Fibroblast of skin of scalp (primary cell): ENCODE data around the gene CAMK2A.

Source experiments
- DNase-seq: peaks from one replicate; pipeline ENCODE4 v3.0.0-alpha.2; 2013

The CAMK2A gene

GRCh38 chr5:150208187-150209098, 81.1 kb downstream of the CAMK2A start:
- DNase-seq, result peak; percentile 63

GRCh38 chr5:150206779-150207115, 82.8 kb downstream of the CAMK2A start:
- DNase-seq, result no peak

- DNase-seq, result no peak
These were observed 83.3 kb downstream of the CAMK2A start for GRCh38 chr5:150206098-150206778.

- no peak for DNase-seq
These were observed 85.0 kb downstream of the CAMK2A start for GRCh38 chr5:150204590-150204960.

GRCh38 chr5:150203832-150204589, 85.6 kb downstream of the CAMK2A start:
- no peak for DNase-seq

GRCh38 chr5:150202501-150202900, 87.1 kb downstream of the CAMK2A start:
- no peak for DNase-seq

- no peak for DNase-seq
These were observed 92.1 kb downstream of the CAMK2A start for GRCh38 chr5:150197476-150197875.

GRCh38 chr5:150196986-150197385, 92.6 kb downstream of the CAMK2A start:
- no peak for DNase-seq

GRCh38 chr5:150196514-150196913, 93.1 kb downstream of the CAMK2A start:
- DNase-seq, result no peak

GRCh38 chr5:150195736-150196485, 93.7 kb downstream of the CAMK2A start:
- DNase-seq, result no peak

- DNase-seq, result no peak
These were observed 97.1 kb downstream of the CAMK2A start for GRCh38 chr5:150192462-150192861.

GRCh38 chr5:150190987-150191386, 98.6 kb downstream of the CAMK2A start:
- no peak for DNase-seq

- no peak for DNase-seq
These were observed 99.0 kb downstream of the CAMK2A start for GRCh38 chr5:150190503-150190979.

GRCh38 chr5:150189728-150190502, 99.7 kb downstream of the CAMK2A start, which contains the start of gene SLC6A7:
TSS of gene SLC6A7 (plus strand) at chr5:150190062. CDS start at chr5:150190328, 266 bp downstream.
- no peak for DNase-seq

- no peak for DNase-seq
These were observed 100.2 kb downstream of the CAMK2A start for GRCh38 chr5:150189326-150189725.

GRCh38 chr5:150188146-150188842, 101.3 kb downstream of the CAMK2A start:
- no peak for DNase-seq

GRCh38 chr5:150186897-150187296, 102.7 kb downstream of the CAMK2A start:
- DNase-seq, result no peak

- DNase-seq, result no peak
These were observed 103.4 kb downstream of the CAMK2A start for GRCh38 chr5:150186137-150186536.

- DNase-seq, result no peak
These were observed 104.3 kb downstream of the CAMK2A start for GRCh38 chr5:150184990-150185912.

- DNase-seq, result no peak
These were observed 105.6 kb downstream of the CAMK2A start for GRCh38 chr5:150184006-150184405.
